Measurements from ENCODE around the gene KIF2C.

GRCh38 chr1:44700573-44700972 lies 39.1 kb upstream of the KIF2C start:
- TF ChIP-seq GABPA (tag; conservative IDR thresholded peaks at IDR 0.05; ENCODE audit: low read depth) (no peak), FOS (IDR thresholded peaks at IDR 0.05; ENCODE audit: extremely low read depth, insufficient read length) (no peak), MAX (CRISPR knock-in tag; IDR thresholded peaks at IDR 0.05) (no peak), POLR2AphosphoS5 (IDR thresholded peaks at IDR 0.05; ENCODE audit: control insufficient read depth, insufficient read depth, low read depth, low read length) (no peak), ZNF780A (CRISPR knock-in tag; IDR thresholded peaks at IDR 0.05) (no peak), NCOA2 (IDR thresholded peaks at IDR 0.05; ENCODE audit: partially characterized antibody in 2 of 2) (no peak), FOXK1 (CRISPR knock-in tag; IDR thresholded peaks at IDR 0.05; ENCODE audit: borderline replicate concordance) (no peak), FOXM1 (IDR thresholded peaks at IDR 0.05; ENCODE audit: low read depth) (no peak), FOXM1 (CRISPR knock-in tag; IDR thresholded peaks at IDR 0.05; ENCODE audit: low read depth) (no peak), ZNF140 (CRISPR knock-in tag; IDR thresholded peaks at IDR 0.05) (no peak)

Measured in K562 (cell line).